NK-92 (cell line): ENCODE data around the gene APCDD1L.
"Not testable (repeated sequence)": the region's sequence is repeated elsewhere in the genome, so short reads cannot be mapped to it uniquely, and the experiment has no call there.

Source experiments
- DNase-seq: peaks from one replicate; lab custom pipeline; 2025; ENCODE audit not compliant: unreplicated experiment; lab: John Stamatoyannopoulos, UW

Gene APCDD1L

GRCh38 chr20:58545565-58546415 lies 30.6 kb upstream of the APCDD1L start:
- DNase-seq: no peak

- no peak for DNase-seq
Observed at GRCh38 chr20:58544891-58545290, 29.7 kb upstream of the APCDD1L start.

GRCh38 chr20:58544286-58544685 lies 29.1 kb upstream of the APCDD1L start:
- DNase-seq: no peak

GRCh38 chr20:58543274-58543673 lies 28.1 kb upstream of the APCDD1L start:
- DNase-seq: no peak

- no peak for DNase-seq
Observed at GRCh38 chr20:58542411-58543095, 27.4 kb upstream of the APCDD1L start.

GRCh38 chr20:58542034-58542410 lies 26.8 kb upstream of the APCDD1L start:
- not testable (repeated sequence) for DNase-seq

- DNase-seq: no peak
Observed at GRCh38 chr20:58538752-58539151, 23.6 kb upstream of the APCDD1L start.

GRCh38 chr20:58537831-58538230 lies 22.6 kb upstream of the APCDD1L start:
- DNase-seq: no peak

GRCh38 chr20:58536289-58536688 lies 21.1 kb upstream of the APCDD1L start:
- DNase-seq: no peak

GRCh38 chr20:58531657-58532056 lies 16.5 kb upstream of the APCDD1L start:
- DNase-seq: no peak

GRCh38 chr20:58531063-58531462 lies 15.9 kb upstream of the APCDD1L start:
- no peak for DNase-seq

- DNase-seq: no peak
Observed at GRCh38 chr20:58528412-58528811, 13.2 kb upstream of the APCDD1L start.

GRCh38 chr20:58526411-58526810 lies 11.2 kb upstream of the APCDD1L start:
- no peak for DNase-seq

GRCh38 chr20:58524814-58525213 lies 9.6 kb upstream of the APCDD1L start:
- DNase-seq: no peak

- DNase-seq: no peak
Observed at GRCh38 chr20:58523971-58524315, 8.7 kb upstream of the APCDD1L start.

- no peak for DNase-seq
Observed at GRCh38 chr20:58523072-58523970, 8.1 kb upstream of the APCDD1L start.

GRCh38 chr20:58522666-58523065 lies 7.5 kb upstream of the APCDD1L start:
- no peak for DNase-seq

GRCh38 chr20:58521763-58522162 lies 6.6 kb upstream of the APCDD1L start:
- DNase-seq: no peak

- no peak for DNase-seq
Observed at GRCh38 chr20:58519940-58520712, 4.9 kb upstream of the APCDD1L start.

GRCh38 chr20:58518896-58519593 lies 3.8 kb upstream of the APCDD1L start:
- no peak for DNase-seq
